GM13976 (cell line): Measurements from ENCODE around the gene ARHGEF37.
"Not testable (repeated sequence)": the region's sequence is repeated elsewhere in the genome, so short reads cannot be mapped to it uniquely, and the experiment has no call there.

Experiments used
- DNase-seq: peaks from one replicate; pipeline ENCODE4 v3.0.0; 2012; ENCODE audit warnings: low spot score
- in situ Hi-C: fragments of 300-500 bp; cut with MboI; formaldehyde crosslinking; loops from one replicate; pipeline ENCODE4 v1.12.0; 2022; ENCODE audit warnings: low sequenced_read_pairs, mixed read lengths, inconsistent platforms; ENCODE audit not compliant: unreplicated experiment
- TF ChIP-seq, protein P1 (sequence below): IDR thresholded peaks from 2 replicates; pipeline ENCODE4 v1.5.1; 2012; ENCODE audit warnings: borderline replicate concordance, mild to moderate bottlenecking; ENCODE audit not compliant: insufficient read depth; ENCODE audit errors: extremely low read depth, missing control alignments, control extremely low read depth

The ARHGEF37 gene

DNA sequence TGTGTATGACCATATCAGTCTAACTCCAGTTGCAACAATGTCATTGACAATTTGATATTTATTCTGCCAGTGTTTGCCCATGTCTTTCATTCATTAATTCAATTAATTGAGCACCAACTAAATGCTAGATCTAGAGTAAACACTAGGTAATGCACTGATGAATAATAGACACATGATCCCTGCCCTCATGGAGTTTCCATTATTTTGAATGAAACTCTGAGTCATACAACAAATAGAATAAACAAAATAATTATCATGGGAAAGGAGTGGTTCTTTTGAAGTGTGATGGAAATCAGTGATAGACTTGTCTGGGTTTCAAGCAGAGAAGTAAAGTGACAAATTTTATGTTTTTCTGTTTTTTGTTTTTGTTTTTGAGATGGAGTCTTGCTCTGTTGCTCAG lies 4.6 kb downstream of the ARHGEF37 start:
- in situ Hi-C loops = no loop called here
- no peak for DNase-seq
- TF ChIP-seq, protein P1, sequence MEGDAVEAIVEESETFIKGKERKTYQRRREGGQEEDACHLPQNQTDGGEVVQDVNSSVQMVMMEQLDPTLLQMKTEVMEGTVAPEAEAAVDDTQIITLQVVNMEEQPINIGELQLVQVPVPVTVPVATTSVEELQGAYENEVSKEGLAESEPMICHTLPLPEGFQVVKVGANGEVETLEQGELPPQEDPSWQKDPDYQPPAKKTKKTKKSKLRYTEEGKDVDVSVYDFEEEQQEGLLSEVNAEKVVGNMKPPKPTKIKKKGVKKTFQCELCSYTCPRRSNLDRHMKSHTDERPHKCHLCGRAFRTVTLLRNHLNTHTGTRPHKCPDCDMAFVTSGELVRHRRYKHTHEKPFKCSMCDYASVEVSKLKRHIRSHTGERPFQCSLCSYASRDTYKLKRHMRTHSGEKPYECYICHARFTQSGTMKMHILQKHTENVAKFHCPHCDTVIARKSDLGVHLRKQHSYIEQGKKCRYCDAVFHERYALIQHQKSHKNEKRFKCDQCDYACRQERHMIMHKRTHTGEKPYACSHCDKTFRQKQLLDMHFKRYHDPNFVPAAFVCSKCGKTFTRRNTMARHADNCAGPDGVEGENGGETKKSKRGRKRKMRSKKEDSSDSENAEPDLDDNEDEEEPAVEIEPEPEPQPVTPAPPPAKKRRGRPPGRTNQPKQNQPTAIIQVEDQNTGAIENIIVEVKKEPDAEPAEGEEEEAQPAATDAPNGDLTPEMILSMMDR = no peak

DNA sequence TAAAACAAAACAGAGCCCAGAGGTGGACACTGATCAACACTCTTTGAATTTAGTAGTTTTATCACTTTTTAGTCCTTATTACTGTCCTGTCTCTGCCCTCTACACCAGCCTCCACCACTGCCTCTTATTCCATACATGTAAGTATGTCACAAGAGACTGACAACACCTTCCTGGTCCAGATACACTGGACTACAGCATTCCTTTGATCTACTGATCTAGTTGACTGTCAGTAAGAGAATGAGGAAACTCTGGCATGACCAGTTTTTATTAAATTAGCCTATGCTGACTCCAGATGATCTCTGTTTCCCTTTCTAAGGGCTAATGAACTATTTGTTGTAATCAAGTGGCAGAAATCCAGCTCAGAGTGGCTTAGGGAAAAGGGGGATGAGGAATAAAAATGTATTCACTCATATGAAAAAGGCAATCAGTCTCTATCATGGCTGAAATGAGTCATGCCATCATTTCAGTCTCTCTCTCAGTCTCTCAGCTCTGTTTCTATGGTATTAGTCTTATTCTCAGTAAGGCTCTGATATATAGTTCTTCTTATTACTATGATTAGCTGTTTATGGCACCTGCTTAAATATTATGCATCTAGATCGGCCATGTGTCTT lies 5.5 kb downstream of the ARHGEF37 start:
- in situ Hi-C loops = no loop called here
- DNase-seq = no peak
- TF ChIP-seq, protein P1 = no peak

DNA sequence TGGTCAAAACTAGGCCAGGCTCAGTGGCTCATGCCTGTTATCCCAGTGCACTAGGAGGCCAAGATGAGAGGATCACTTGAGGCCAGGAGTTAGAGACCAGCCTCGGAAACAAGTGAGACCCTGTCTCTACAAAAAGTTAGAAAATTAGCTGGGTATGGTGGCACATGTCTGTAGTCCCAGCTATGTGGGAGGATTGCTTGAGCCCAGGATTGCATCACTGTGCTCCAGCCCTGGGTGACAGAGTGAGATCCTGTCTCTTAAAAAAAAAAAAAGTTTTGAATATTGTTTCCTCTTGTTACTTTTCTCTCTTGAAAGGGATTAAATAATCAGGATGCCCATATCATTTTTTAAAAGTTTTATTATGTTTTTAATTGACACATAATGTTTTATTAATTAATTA lies 7.6 kb downstream of the ARHGEF37 start:
- DNase-seq = no peak
- TF ChIP-seq, protein P1 = no peak
- in situ Hi-C loops = no loop called here

DNA sequence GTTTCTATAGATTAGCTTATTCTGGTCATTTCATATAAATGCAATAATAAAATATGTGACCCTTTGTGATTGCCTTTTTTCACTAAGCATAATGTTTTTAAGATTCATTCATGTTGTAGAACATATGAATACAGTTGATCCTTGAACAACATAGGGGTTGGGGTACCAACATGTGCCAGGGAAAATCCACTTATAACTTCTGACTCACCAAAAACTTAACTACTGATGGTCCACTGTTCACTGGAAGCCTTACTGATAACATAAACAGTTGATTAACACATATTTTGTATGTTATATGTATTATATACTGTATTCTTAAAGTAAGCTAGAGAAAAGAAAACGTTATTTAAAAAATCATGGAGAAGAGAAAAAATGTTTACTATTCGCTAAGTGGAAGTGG lies 12.1 kb downstream of the ARHGEF37 start:
- DNase-seq = no peak
- in situ Hi-C loops = no loop called here
- TF ChIP-seq, protein P1 = no peak

DNA sequence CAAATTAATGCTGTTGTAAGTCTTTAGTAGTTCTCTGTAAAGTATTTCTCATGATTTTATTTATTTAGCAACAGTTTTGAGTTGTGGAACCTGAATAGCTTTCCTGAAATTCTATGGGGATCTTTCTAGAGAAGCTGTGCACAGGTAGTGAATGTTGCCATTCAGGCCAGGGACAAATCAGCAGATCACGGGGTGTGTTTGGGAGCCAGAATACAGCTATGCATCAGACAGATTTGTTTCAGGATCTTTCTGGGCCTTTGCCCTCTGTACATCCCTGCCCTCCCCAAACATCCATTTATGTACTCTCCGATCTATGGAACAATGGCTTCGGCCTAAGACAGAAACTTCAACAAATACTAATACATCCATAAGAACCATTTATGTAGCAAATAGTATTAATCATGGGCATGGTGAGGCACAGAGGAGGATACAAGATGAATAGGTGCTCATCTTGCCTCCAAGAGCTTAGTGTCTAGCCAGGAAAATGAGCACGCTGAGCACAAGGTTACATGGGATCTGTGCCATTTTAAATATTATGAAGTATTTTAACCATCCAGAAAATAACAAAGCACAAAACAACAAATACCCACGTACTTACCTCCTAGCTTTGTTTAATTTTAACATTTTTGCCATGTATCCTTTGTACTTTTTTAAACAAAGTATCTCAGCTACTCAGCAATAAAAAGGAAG lies 13.1 kb downstream of the ARHGEF37 start:
- in situ Hi-C loops = no loop called here
- TF ChIP-seq, protein P1 = no peak
- DNase-seq = no peak

DNA sequence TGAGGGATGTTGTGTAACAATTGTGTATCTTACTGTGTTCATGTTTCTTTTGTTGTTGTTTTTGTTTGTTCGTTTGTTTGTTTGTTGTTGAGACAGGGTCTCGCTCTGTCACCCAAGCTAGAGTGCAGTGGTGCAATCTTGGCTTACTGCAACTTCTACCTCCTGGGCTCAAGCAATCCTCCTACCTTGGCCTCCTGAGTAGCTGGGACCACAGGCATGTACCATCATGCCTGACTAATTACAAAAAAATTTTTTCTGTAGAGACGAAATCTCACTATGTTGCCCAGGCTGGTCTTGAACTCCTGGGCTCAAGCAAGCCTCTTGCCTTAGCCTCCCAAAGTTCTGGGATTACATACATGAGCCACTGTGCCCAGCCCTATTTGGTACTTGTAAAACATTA lies 13.8 kb downstream of the ARHGEF37 start:
- DNase-seq, in situ Hi-C loops: not testable (repeated sequence)

DNA sequence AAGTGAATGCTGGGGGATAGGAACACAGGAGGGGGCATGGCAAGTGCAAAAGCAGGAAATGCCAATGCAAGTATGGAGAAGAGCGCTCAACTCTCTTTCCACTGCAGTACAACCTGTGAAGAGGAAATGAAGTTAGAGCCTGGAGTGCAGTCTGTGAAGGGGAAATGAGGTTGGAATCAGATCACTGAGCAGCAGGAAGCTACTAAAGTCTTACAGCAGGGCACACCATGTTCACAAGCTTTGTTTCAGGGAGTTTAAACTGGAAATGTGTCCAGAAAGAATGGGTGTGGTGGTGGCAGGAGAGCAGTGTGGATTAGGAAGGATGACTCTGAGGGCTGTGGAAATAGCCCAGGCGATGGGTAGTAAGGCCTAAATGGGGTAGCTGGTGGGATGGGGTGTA lies 15.4 kb downstream of the ARHGEF37 start:
- in situ Hi-C loops = no loop called here
- no peak for DNase-seq
- TF ChIP-seq, protein P1 = no peak
